GM12892 (cell line): ENCODE results near the gene FAM9A.
"Not testable (repeated sequence)": the region's sequence is repeated elsewhere in the genome, so short reads cannot be mapped to it uniquely, and the experiment has no call there.

Experiments
- POLR2A ChIP-seq: IDR thresholded peaks from 2 replicates; pipeline ENCODE4 v1.6.1; 2011; ENCODE audit warnings: low read depth, low read length, control low read depth
- POLR2AphosphoS5 ChIP-seq: IDR thresholded peaks from 2 replicates; pipeline ENCODE4 v1.6.1; 2011; ENCODE audit warnings: low read depth, low read length, control low read depth

- TF ChIP-seq POLR2A, POLR2AphosphoS5: not testable (repeated sequence)
Observed at GRCh38 chrX:8787119-8787518, 14.1 kb downstream of the FAM9A start.
